DND-41 (cell line): ENCODE data around the gene DCLK3.

ENCODE experiments used
- ATAC-seq: fragments of 200-7000 bp; cut with Tn5 transposase; 3 replicates; pipeline ENCODE4 v1.9.1; 2021; ENCODE audit warnings: low read depth; ENCODE audit not compliant: insufficient read depth
- DNase-seq: peaks from one replicate; pipeline ENCODE4 v3.0.0-alpha.2; 2020
- H2AFZ ChIP-seq: 2 replicates; pipeline ENCODE4 v1.6.0; 2012; ENCODE audit warnings: low read depth, low read length
- H3K27ac ChIP-seq: 2 replicates; pipeline ENCODE4 v1.5.1; 2012; ENCODE audit warnings: low read length, inconsistent platforms
- H3K27me3 ChIP-seq: fragments of 200-600 bp; sonication (generic); 2 replicates; pipeline ENCODE4 v1.6.0; 2012; ENCODE audit warnings: low read length, mild to moderate bottlenecking, inconsistent platforms; ENCODE audit not compliant: insufficient read depth, poor library complexity
- H3K36me3 ChIP-seq: 2 replicates; pipeline ENCODE4 v1.5.1; 2012; ENCODE audit warnings: low read length, inconsistent platforms; ENCODE audit not compliant: insufficient read depth
- H3K4me1 ChIP-seq: 2 replicates; pipeline ENCODE4 v1.5.1; 2012; ENCODE audit warnings: mild to moderate bottlenecking, low read length; ENCODE audit not compliant: insufficient read depth
- H3K4me2 ChIP-seq: 2 replicates; pipeline ENCODE4 v1.6.0; 2012; ENCODE audit warnings: mild to moderate bottlenecking, moderate library complexity, low read length, inconsistent platforms; ENCODE audit not compliant: insufficient read depth
- H3K4me3 ChIP-seq, 2 experiments: fragments of 200-600 bp in 1 of 2; shearing (Covaris generic) in 1 of 2; 2 replicates each; pipeline ENCODE4 v1.5.1; 2012 to 2016; ENCODE audit warnings: inconsistent platforms in 2 of 2, low read length in 2 of 2, mild to moderate bottlenecking in 2 of 2, low read depth in 1 of 2, moderate library complexity in 1 of 2
- H3K79me2 ChIP-seq: 2 replicates; pipeline ENCODE4 v1.6.0; 2012; ENCODE audit warnings: low read length, inconsistent platforms; ENCODE audit not compliant: insufficient read depth
- H3K9ac ChIP-seq: 2 replicates; pipeline ENCODE4 v1.6.0; 2012; ENCODE audit warnings: low read depth, mild to moderate bottlenecking, inconsistent platforms, low read length, moderate library complexity
- H3K9me3 ChIP-seq: 2 replicates; pipeline ENCODE4 v1.5.1; 2012; ENCODE audit warnings: low read length, moderate library complexity, mild to moderate bottlenecking, inconsistent platforms; ENCODE audit not compliant: insufficient read depth, severe bottlenecking
- H4K20me1 ChIP-seq: 2 replicates; pipeline ENCODE4 v1.6.0; 2012; ENCODE audit warnings: low read length; ENCODE audit not compliant: insufficient read depth
- CTCF ChIP-seq: IDR thresholded peaks from 2 replicates; pipeline ENCODE4 v1.5.1; 2012; ENCODE audit warnings: borderline replicate concordance, low read length, moderate library complexity, mild to moderate bottlenecking; ENCODE audit not compliant: poor library complexity, severe bottlenecking; ENCODE audit errors: extremely low read depth
- EZH2 ChIP-seq: IDR thresholded peaks from 3 replicates; pipeline ENCODE4 v1.6.1; 2012; ENCODE audit warnings: borderline replicate concordance, low read depth, mild to moderate bottlenecking, moderate library complexity, low read length, inconsistent platforms; ENCODE audit not compliant: severe bottlenecking

The DCLK3 gene

GRCh38 chr3:36669764-36670163 lies 94.6 kb downstream of the DCLK3 start:
- Histone ChIP-seq H3K4me3 (no peak overlapping the region), H3K27ac (no peak overlapping the region), H3K79me2 (no peaks in the 10 kb centered on the region), H2AFZ (no peak overlapping the region), H3K9ac (no peak overlapping the region), H3K9me3 (no peaks in the 10 kb centered on the region), H3K36me3 (no peaks in the 10 kb centered on the region), H3K4me2 (no peak overlapping the region), H4K20me1 (no peaks in the 10 kb centered on the region), H3K4me1 (no peaks in the 10 kb centered on the region), H3K27me3 (no peaks in the 10 kb centered on the region)
- ATAC-seq (no peak), DNase-seq (no peak)
- TF ChIP-seq CTCF = no peak
- no peak for TF ChIP-seq EZH2

- Histone ChIP-seq H3K27ac (no peak overlapping the region), H3K4me3 (no peak overlapping the region), H3K9me3 (no peaks in the 10 kb centered on the region), H3K4me1 (no peaks in the 10 kb centered on the region), H3K79me2 (no peaks in the 10 kb centered on the region), H4K20me1 (no peaks in the 10 kb centered on the region), H3K4me2 (no peak overlapping the region), H3K9ac (no peak overlapping the region), H3K27me3 (peaks cover 2% of the 10 kb centered on the region), H3K36me3 (no peaks in the 10 kb centered on the region), H2AFZ (no peak overlapping the region)
- TF ChIP-seq EZH2 (no peak), CTCF (no peak)
- ATAC-seq (no peak), DNase-seq (no peak)
Measured at GRCh38 chr3:36666166-36666565, 98.2 kb downstream of the DCLK3 start.

GRCh38 chr3:36663666-36664291 lies 100.6 kb downstream of the DCLK3 start:
- Histone ChIP-seq H3K9me3 (no peaks in the 10 kb centered on the region), H3K4me2 (no peak overlapping the region), H3K9ac (no peak overlapping the region), H3K79me2 (no peaks in the 10 kb centered on the region), H3K27ac (no peak overlapping the region), H2AFZ (no peak overlapping the region), H3K4me1 (no peaks in the 10 kb centered on the region), H3K27me3 (peaks cover 12% of the 10 kb centered on the region), H4K20me1 (no peaks in the 10 kb centered on the region), H3K36me3 (no peaks in the 10 kb centered on the region), H3K4me3 (no peak overlapping the region)
- ATAC-seq (no peak), DNase-seq (no peak)
- no peak for TF ChIP-seq CTCF
- no peak for TF ChIP-seq EZH2

GRCh38 chr3:36662626-36663025 lies 101.7 kb downstream of the DCLK3 start:
- ATAC-seq (no peak), DNase-seq (no peak)
- H3K79me2 ChIP-seq = no peaks in the 10 kb centered on the region
- no peak overlapping the region for H2AFZ ChIP-seq
- TF ChIP-seq EZH2 (no peak), CTCF (no peak)
- H3K27me3 ChIP-seq = peaks cover 12% of the 10 kb centered on the region
- no peaks in the 10 kb centered on the region for H3K9me3 ChIP-seq
- no peak overlapping the region for H3K4me3 ChIP-seq
- no peaks in the 10 kb centered on the region for H3K36me3 ChIP-seq
- no peaks in the 10 kb centered on the region for H4K20me1 ChIP-seq
- no peak overlapping the region for H3K27ac ChIP-seq
- no peak overlapping the region for H3K4me2 ChIP-seq
- no peaks in the 10 kb centered on the region for H3K4me1 ChIP-seq
- no peak overlapping the region for H3K9ac ChIP-seq
